ENCODE results near the gene ADAM30. TPM values are rescaled to one million over a fixed set of nuclear protein-coding genes. Genes with fewer than 3 reads are reported as not detected.
"Not testable (repeated sequence)": the region's sequence is repeated elsewhere in the genome, so short reads cannot be mapped to it uniquely, and the experiment has no call there.

ADAM30 gene
- total RNA-seq, 1 donor from 2014 or later: not detected

DNA sequence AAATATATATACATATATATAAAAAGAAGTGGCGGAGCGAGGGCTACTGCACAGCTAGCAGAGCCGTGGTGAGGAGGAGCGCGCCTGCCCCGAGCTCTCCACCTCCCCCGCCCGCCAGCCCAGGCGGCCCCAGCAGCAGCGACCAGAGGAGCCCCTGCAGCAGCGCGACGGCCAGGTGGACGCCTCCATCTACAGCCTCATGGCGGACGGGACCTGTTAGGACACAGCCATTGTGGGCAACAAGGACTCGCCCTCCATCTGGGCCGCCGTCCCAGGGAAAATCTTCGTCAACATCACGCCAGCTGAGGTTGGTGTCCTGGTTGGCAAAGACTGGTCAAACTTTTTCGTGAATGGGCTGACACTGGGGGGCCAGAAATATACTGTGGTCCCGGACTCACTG, 43.2 kb downstream of the ADAM30 start:
- Histone ChIP-seq H3K4me1 (no peaks in the 10 kb centered on the region), H3K36me3 (no peaks in the 10 kb centered on the region), H3K27ac (no peak overlapping the region), H3K4me3 (no peak overlapping the region), H3K27me3 (ENCODE audit: low read depth) (no peaks in the 10 kb centered on the region), H3K9me3 (no peaks in the 10 kb centered on the region)
- TF ChIP-seq CTCF (IDR thresholded peaks at IDR 0.05): no peak
- no peak for DNase-seq
- intact Hi-C loops (cut with DNase I): no loop called here
- ATAC-seq: no peak

- ATAC-seq; intact Hi-C loops (cut with DNase I); H3K27ac ChIP-seq; H3K27me3 ChIP-seq (ENCODE audit: low read depth); H3K4me3 ChIP-seq; DNase-seq; H3K4me1 ChIP-seq; H3K36me3 ChIP-seq; H3K9me3 ChIP-seq: not testable (repeated sequence)
Observed at GRCh38 chr1:119844206-119844605, 52.1 kb downstream of the ADAM30 start.

Other genes with a start within 250 kb of the ADAM30 start
- 8.7 TPM for gene ZNF697, start 248.2 kb downstream of the ADAM30 start, total RNA-seq
- 60.8 TPM for gene PHGDH, start 184.6 kb downstream of the ADAM30 start, total RNA-seq
- gene HMGCS2, start 127.6 kb downstream of the ADAM30 start, total RNA-seq: 0.32 TPM
- not detected for gene REG4, start 85.1 kb downstream of the ADAM30 start, total RNA-seq
- 101 TPM for gene NOTCH2, start 173.1 kb upstream of the ADAM30 start, total RNA-seq